Osteoblast (primary cell): ENCODE results near the gene NFX1. TPM values are rescaled to one million over a fixed set of nuclear protein-coding genes. Genes with fewer than 3 reads are reported as not detected.
A peak's percentile ranks its signal among the peaks of the same experiment; 100 is the strongest.

ENCODE experiments used
- DNase-seq: peaks from one replicate; pipeline ENCODE4 v3.0.0; 2011; ENCODE audit warnings: low spot score, mixed read lengths; ENCODE audit not compliant: insufficient read length; ENCODE audit errors: missing footprints
- H2AFZ ChIP-seq: 2 replicates; pipeline ENCODE4 v1.6.0; 2011; ENCODE audit warnings: mild to moderate bottlenecking, low read length
- H3K27ac ChIP-seq: 2 replicates; pipeline ENCODE4 v1.5.1; 2011; ENCODE audit warnings: mild to moderate bottlenecking, low read depth, low read length, moderate library complexity
- H3K27me3 ChIP-seq: 2 replicates; pipeline ENCODE4 v1.6.0; 2012; ENCODE audit warnings: mild to moderate bottlenecking, control low read depth, inconsistent platforms, low read length, moderate library complexity; ENCODE audit not compliant: insufficient read depth
- H3K36me3 ChIP-seq: 2 replicates; pipeline ENCODE4 v1.5.1; 2011; ENCODE audit warnings: mild to moderate bottlenecking, low read length, control low read depth, moderate library complexity; ENCODE audit not compliant: insufficient read depth
- H3K4me1 ChIP-seq: 2 replicates; pipeline ENCODE4 v1.5.1; 2011; ENCODE audit warnings: mild to moderate bottlenecking, low read length, control low read depth, moderate library complexity; ENCODE audit not compliant: insufficient read depth
- H3K4me2 ChIP-seq: 2 replicates; pipeline ENCODE4 v1.6.0; 2011; ENCODE audit warnings: mild to moderate bottlenecking, low read length; ENCODE audit not compliant: insufficient read depth
- H3K4me3 ChIP-seq: fragments of 200-600 bp; sonication (generic); 3 replicates; pipeline ENCODE4 v1.5.1; 2012; ENCODE audit warnings: mild to moderate bottlenecking, low read length, inconsistent platforms; ENCODE audit not compliant: insufficient read depth
- H3K79me2 ChIP-seq: 2 replicates; pipeline ENCODE4 v1.6.0; 2012; ENCODE audit warnings: mild to moderate bottlenecking, low read length, control low read depth, inconsistent platforms; ENCODE audit not compliant: insufficient read depth
- H3K9me3 ChIP-seq: 2 replicates; pipeline ENCODE4 v1.5.1; 2011; ENCODE audit warnings: low read depth, low read length, control low read depth
- H4K20me1 ChIP-seq: 2 replicates; pipeline ENCODE4 v1.6.0; 2012; ENCODE audit warnings: mild to moderate bottlenecking, low read length, control low read depth; ENCODE audit not compliant: insufficient read depth
- CTCF ChIP-seq: IDR thresholded peaks from 2 replicates; pipeline ENCODE4 v1.5.1; 2011; ENCODE audit warnings: mild to moderate bottlenecking, low read depth, low read length, moderate library complexity; ENCODE audit errors: extremely low read depth
- total RNA-seq: library from RNA; depleted of rRNA; stranded (reverse); fragments of >200 nt; gene quantifications from 2 replicates; pipeline ENCODE4 v1.2.3, GENCODE V29; 2012

The NFX1 gene
- total RNA-seq, 1 donor = 34.0 TPM

GRCh38 chr9:33265211-33265865 is 25.0 kb upstream of the NFX1 start:
- TF ChIP-seq CTCF = no peak
- H3K36me3 ChIP-seq = peaks cover 43% of the 10 kb centered on the region
- H4K20me1 ChIP-seq = peaks cover 7% of the 10 kb centered on the region
- peak overlapping the region; percentile 86 for H3K4me3 ChIP-seq
- peak overlapping the region; percentile 100 for H3K4me2 ChIP-seq
- DNase-seq = peak; percentile 68
- H3K27me3 ChIP-seq = no peaks in the 10 kb centered on the region
- peak overlapping the region; percentile 88 for H3K27ac ChIP-seq
- H3K9me3 ChIP-seq = no peaks in the 10 kb centered on the region
- peaks cover 18% of the 10 kb centered on the region for H3K4me1 ChIP-seq
- peak overlapping the region; percentile 82 for H2AFZ ChIP-seq
- peaks cover 56% of the 10 kb centered on the region for H3K79me2 ChIP-seq

- no peak overlapping the region for H2AFZ ChIP-seq
- H3K36me3 ChIP-seq = peaks cover 46% of the 10 kb centered on the region
- no peaks in the 10 kb centered on the region for H3K27me3 ChIP-seq
- H3K9me3 ChIP-seq = no peaks in the 10 kb centered on the region
- peaks cover 7% of the 10 kb centered on the region for H4K20me1 ChIP-seq
- H3K4me3 ChIP-seq = no peak overlapping the region
- H3K4me2 ChIP-seq = no peak overlapping the region
- H3K27ac ChIP-seq = no peak overlapping the region
- no peak for DNase-seq
- H3K79me2 ChIP-seq = peaks cover 45% of the 10 kb centered on the region
- peaks cover 22% of the 10 kb centered on the region for H3K4me1 ChIP-seq
- TF ChIP-seq CTCF = no peak
Measured at GRCh38 chr9:33267151-33267767, 23.1 kb upstream of the NFX1 start.

- peaks cover 58% of the 10 kb centered on the region for H3K36me3 ChIP-seq
- H2AFZ ChIP-seq = no peak overlapping the region
- H3K9me3 ChIP-seq = no peaks in the 10 kb centered on the region
- peaks cover 3% of the 10 kb centered on the region for H4K20me1 ChIP-seq
- H3K4me3 ChIP-seq = no peak overlapping the region
- peaks cover 12% of the 10 kb centered on the region for H3K4me1 ChIP-seq
- no peak for DNase-seq
- H3K79me2 ChIP-seq = peaks cover 32% of the 10 kb centered on the region
- no peaks in the 10 kb centered on the region for H3K27me3 ChIP-seq
- no peak overlapping the region for H3K27ac ChIP-seq
- no peak overlapping the region for H3K4me2 ChIP-seq
- no peak for TF ChIP-seq CTCF
Measured at GRCh38 chr9:33270146-33270545, 20.2 kb upstream of the NFX1 start.

- Histone ChIP-seq H3K4me3 (no peak overlapping the region), H3K4me1 (peaks cover 4% of the 10 kb centered on the region), H3K36me3 (peaks cover 68% of the 10 kb centered on the region), H4K20me1 (peaks cover 3% of the 10 kb centered on the region), H3K9me3 (no peaks in the 10 kb centered on the region), H3K27ac (no peak overlapping the region), H3K79me2 (peaks cover 16% of the 10 kb centered on the region), H2AFZ (no peak overlapping the region), H3K27me3 (no peaks in the 10 kb centered on the region), H3K4me2 (no peak overlapping the region)
- no peak for TF ChIP-seq CTCF
- DNase-seq = no peak
Measured at GRCh38 chr9:33272061-33272460, 18.3 kb upstream of the NFX1 start.
